K562 (cell line): Measurements from ENCODE around the gene ZNF277. TPM values are rescaled to one million over a fixed set of nuclear protein-coding genes. Genes with fewer than 3 reads are reported as not detected.

Experiments used
- ATAC-seq: fragments of 200-7000 bp; cut with Tn5 transposase; 3 replicates; pipeline ENCODE4 v1.9.1; 2020; ENCODE audit warnings: moderate library complexity
- BruUV-seq: library from RNA; stranded (reverse); fragments of 400-500 nt; replicated peaks from 2 replicates; lab custom pipeline; 2021; lab: Mats Ljungman, UMichigan
- CTCF ChIA-PET: fragments of 300-600 bp; formaldehyde crosslinking; extraction: SDS; loops from one replicate; lab custom pipeline; 2021; ENCODE audit warnings: low intra/inter-chr PET ratio; lab: Yijun Ruan, JAX
- POLR2A ChIA-PET: fragments of 300-600, 350-650 bp; sonication (Branson Sonifier 250); formaldehyde crosslinking; extraction: SDS; loops from one replicate; lab custom pipeline; 2021; ENCODE audit warnings: antibody characterized with exemption, inconsistent platforms; lab: Yijun Ruan, JAX
- DNase-seq, 4 experiments: peaks; one replicate each; pipeline versions ENCODE4 v3.0.0 to v3.0.0-alpha.2; 2011 to 2018; ENCODE audit warnings: low spot score in 3 of 4, mixed read lengths in 3 of 4; ENCODE audit errors: extremely low read depth in 1 of 4
- FAIRE-seq: peaks from 2 replicates; lab custom pipeline; 2011; peaks lifted over from hg19 to GRCh38; lab: Jason Lieb, UNC
- H2AFZ ChIP-seq: 2 replicates; pipeline ENCODE4 v1.6.0; 2011; ENCODE audit warnings: low read depth, low read length, control low read depth, inconsistent platforms
- H3K27ac ChIP-seq: fragments of 200-600 bp; 3 replicates; pipeline ENCODE4 v1.8.0; 2011; ENCODE audit warnings: low read depth, mild to moderate bottlenecking, control low read depth, inconsistent platforms, low read length, moderate library complexity, mixed read lengths; ENCODE audit errors: extremely low read depth
- H3K27me3 ChIP-seq, 2 experiments: fragments of 300-600 bp in 1 of 2; 2 replicates in 1 of 2; 3 replicates in 1 of 2; pipeline versions ENCODE4 v1.6.0 to v1.8.0; 2011; ENCODE audit warnings: inconsistent platforms in 2 of 2, low read length in 2 of 2, mild to moderate bottlenecking in 1 of 2, mixed read lengths in 1 of 2, moderate library complexity in 1 of 2; ENCODE audit not compliant: control insufficient read depth in 2 of 2, insufficient read depth in 2 of 2
- H3K36me3 ChIP-seq: fragments of 300-600 bp; 3 replicates; pipeline ENCODE4 v1.8.0; 2011; ENCODE audit warnings: mild to moderate bottlenecking, low read length, inconsistent platforms; ENCODE audit not compliant: control insufficient read depth, insufficient read depth
- H3K4me1 ChIP-seq, 2 experiments: fragments of 200-600 bp in 1 of 2; replicated peaks in 1 of 2; 2 replicates in 1 of 2; 3 replicates in 1 of 2; pipeline versions ENCODE4 v1.5.1 to v1.8.0; 2011; ENCODE audit warnings: inconsistent platforms in 2 of 2, low read length in 2 of 2, mild to moderate bottlenecking in 1 of 2, mixed read lengths in 1 of 2, moderate library complexity in 1 of 2; ENCODE audit not compliant: control insufficient read depth in 2 of 2, insufficient read depth in 2 of 2
- H3K4me2 ChIP-seq: 2 replicates; pipeline ENCODE4 v1.6.1; 2011; ENCODE audit warnings: low read length, control low read depth, inconsistent platforms, mixed read lengths; ENCODE audit not compliant: insufficient read depth
- H3K4me3 ChIP-seq: fragments of 200-600 bp; sonication (generic), shearing (Covaris generic); 2 replicates; pipeline ENCODE4 v1.5.1; 2016; ENCODE audit warnings: control low read depth, inconsistent platforms
- H3K79me2 ChIP-seq: fragments of 200-600 bp; 3 replicates; pipeline ENCODE4 v1.8.0; 2011; ENCODE audit warnings: low read length, inconsistent platforms; ENCODE audit not compliant: control insufficient read depth, insufficient read depth
- H3K9ac ChIP-seq, 2 experiments: 2 replicates each; pipeline versions ENCODE4 v1.6.0 to v1.6.1; 2011; ENCODE audit warnings: low read depth in 2 of 2, low read length in 2 of 2, control low read depth in 1 of 2, inconsistent platforms in 1 of 2, mild to moderate bottlenecking in 1 of 2, mixed read lengths in 1 of 2; ENCODE audit not compliant: insufficient read depth in 1 of 2
- H3K9me1 ChIP-seq: one replicate; pipeline ENCODE4 v1.6.0; 2011; ENCODE audit warnings: inconsistent platforms, mild to moderate bottlenecking, low read length, moderate library complexity; ENCODE audit not compliant: control insufficient read depth, insufficient read depth
- H3K9me3 ChIP-seq: replicated peaks from 2 replicates; pipeline ENCODE4 v1.5.1; 2011; ENCODE audit warnings: low read depth, low read length, inconsistent platforms; ENCODE audit not compliant: control insufficient read depth, insufficient read depth
- H4K20me1 ChIP-seq: replicated peaks from 2 replicates; pipeline ENCODE4 v1.6.1; 2011; ENCODE audit warnings: low read length, inconsistent platforms, mixed read lengths; ENCODE audit not compliant: control insufficient read depth, insufficient read depth
- CBX5 ChIP-seq: IDR thresholded peaks from 2 replicates; pipeline ENCODE4 v1.6.1; 2014; ENCODE audit warnings: low read depth, borderline replicate concordance
- CTCF ChIP-seq, 3 experiments: IDR thresholded peaks in 2 of 3; conservative IDR thresholded peaks in 1 of 3; 2 replicates each; pipeline ENCODE4 v1.5.1; 2011 to 2012; ENCODE audit warnings: low read length in 3 of 3, mild to moderate bottlenecking in 3 of 3, control low read depth in 2 of 3, improper control_type of control experiment in 1 of 3, inconsistent platforms in 1 of 3, low read depth in 1 of 3, mixed read lengths in 1 of 3, moderate library complexity in 1 of 3; ENCODE audit not compliant: insufficient read depth in 2 of 3
- HDAC2 ChIP-seq: fragments of 450-650 bp; IDR thresholded peaks from 2 replicates; pipeline ENCODE4 v1.6.1; 2016; ENCODE audit warnings: mild to moderate bottlenecking
- WGBS: fragments of 100-300 bp; shearing (Covaris generic); methylation state at CpG from one replicate; pipeline ENCODE4 v1.1.6; 2016; ENCODE audit warnings: low coverage, mixed read lengths; ENCODE audit not compliant: insufficient coverage; ENCODE audit errors: missing lambda C conversion rate; 5-methylcytosine and 5-hydroxymethylcytosine counted together
- in situ Hi-C: fragments of 300-500 bp; cut with MboI; formaldehyde crosslinking; loops from 4 replicates; pipeline ENCODE4 v1.15.0; 2018; ENCODE audit warnings: inconsistent platforms, mixed read lengths
- intact Hi-C: fragments of 100-400 bp; cut with micrococcal nuclease; formaldehyde crosslinking; loops from 2 replicates; pipeline ENCODE4 v1.14.2; 2022
- polyA plus RNA-seq, 8 experiments: library from polyadenylated mRNA; depleted of rRNA in 4 of 8; stranded (reverse) in 5 of 8; unstranded in 3 of 8; fragments of >200 nt; fragmentation: Nextera tagmentation in 2 of 8; fragmentation: Illumina TruSeq in 1 of 8; extraction: Ambion mirVana in 2 of 8; extraction: Trizol in 1 of 8; gene quantifications; 2 replicates each; pipeline versions ENCODE4 v1.2.1 to v1.2.3, GENCODE V29; 2011 to 2014; ENCODE audit warnings: inconsistent platforms in 1 of 8, missing spikeins in 1 of 8
- total RNA-seq, 7 experiments: library from RNA; depleted of rRNA in 6 of 7; stranded (reverse); fragments of >200 nt in 6 of 7; fragmentation: Illumina TruSeq in 2 of 7; extraction: Trizol in 2 of 7; gene quantifications; 2 replicates each; pipeline versions ENCODE4 v1.2.1 to v1.2.3, GENCODE V29; 2011 to 2021; ENCODE audit warnings: low replicate concordance in 1 of 7

The ZNF277 gene
- total and polyA plus RNA-seq, 9 of the 15 experiments (the other 6 are each of a cell fraction or from before 2014, with no cell fraction given), result 18.8 to 33.5 (median 27.7) TPM

GRCh38 chr7:112184455-112184854, 22.0 kb upstream of the ZNF277 start:
- Histone ChIP-seq H3K4me1 (no peaks in the 10 kb centered on the region), H3K4me2 (no peak overlapping the region), H4K20me1 (no peaks in the 10 kb centered on the region), H3K4me3 (no peak overlapping the region), H3K27me3 (peaks cover 5 to 24% of the 10 kb centered on the region in 2 experiments; a peak in 3 of 5 replicates), H2AFZ (no peak overlapping the region), H3K36me3 (no peaks in the 10 kb centered on the region), H3K79me2 (no peaks in the 10 kb centered on the region), H3K9ac (no peak overlapping the region), H3K27ac (no peak overlapping the region), H3K9me1 (no peaks in the 10 kb centered on the region), H3K9me3 (no peaks in the 10 kb centered on the region)
- ATAC-seq (no peak), FAIRE-seq (no peak), DNase-seq (no peak)
- in situ Hi-C loops (no loop called here), intact Hi-C loops (no loop called here)
- CTCF ChIA-PET, result no interaction called here
- BruUV-seq, result no TSS peak
- POLR2A ChIA-PET, result interaction anchor here (0.5 kb wide), 1 partner anchor 23 kb away, joined by 4 read pairs; no protein-coding TSS in a partner anchor
- no peak for TF ChIP-seq CBX5
- TF ChIP-seq HDAC2, result no peak
- TF ChIP-seq CTCF (IDR thresholded peaks at IDR 0.05 in 2 of 3, conservative IDR thresholded peaks at IDR 0.05 in 1 of 3; ENCODE audit: insufficient read depth in 2 of 3, low read depth in 1 of 3, low read length in 3 of 3), result no peak
- 0% methylated on average over 2 of the region's 2 CpGs for WGBS
